ENCODE data around the gene CALHM2.

Gene CALHM2

DNA sequence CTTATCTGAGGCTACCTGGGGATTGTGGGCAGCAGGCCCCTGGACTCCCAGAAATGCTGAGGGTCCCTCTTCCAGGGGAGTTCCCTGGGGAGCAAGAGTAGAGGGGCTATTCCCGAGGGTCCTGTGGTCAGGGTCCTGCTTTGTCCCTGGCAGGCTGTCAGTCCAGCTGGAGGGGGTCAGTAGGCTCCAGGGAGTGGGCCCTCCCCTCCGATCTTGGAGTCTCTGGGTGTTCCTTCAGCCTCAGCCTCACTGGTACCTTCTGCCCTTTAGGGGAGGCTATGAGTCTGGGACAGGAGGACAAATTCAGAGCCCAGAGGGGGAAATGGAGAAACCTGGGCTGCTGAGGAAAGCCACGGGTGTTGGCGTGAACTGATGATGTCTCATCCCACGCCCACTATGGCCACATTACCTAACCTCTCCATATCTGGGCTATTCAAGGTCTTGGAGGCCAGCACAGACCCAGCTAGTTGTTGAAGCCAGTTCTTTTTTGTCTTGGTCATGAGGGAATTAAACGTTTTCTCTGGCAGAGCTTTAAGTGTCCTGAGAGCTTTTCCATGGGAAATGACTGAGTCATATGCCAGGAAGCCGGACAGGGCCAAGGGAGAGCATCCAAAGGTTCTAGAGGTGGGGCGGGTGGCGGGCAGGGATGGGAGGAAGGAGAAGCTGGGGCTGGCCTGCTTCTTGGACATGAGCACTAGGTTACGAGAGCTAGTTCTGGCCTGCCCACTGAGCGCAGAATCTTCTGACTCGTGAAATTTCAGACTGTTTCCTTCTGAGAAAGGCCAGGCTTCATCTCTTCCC lies 6.2 kb downstream of the CALHM2 start:
- Histone ChIP-seq H3K27ac (ENCODE audit: low read depth, low read length) (peak overlapping the region; percentile 49), H3K4me3 (ENCODE audit: low read depth in 1 of 2, low read length in 2 of 2) (no peak overlapping the region), H3K36me3 (ENCODE audit: insufficient read depth, low read length) (peaks cover 82% of the 10 kb centered on the region), H3K9ac (ENCODE audit: low read length) (no peak overlapping the region), H3K9me3 (ENCODE audit: low read length) (no peaks in the 10 kb centered on the region), H3K4me1 (ENCODE audit: insufficient read depth, low read length) (peaks cover 32% of the 10 kb centered on the region), H3K27me3 (ENCODE audit: control insufficient read depth in 1 of 2, insufficient read depth in 2 of 2, low read length in 2 of 2) (no peaks in the 10 kb centered on the region)

DNA sequence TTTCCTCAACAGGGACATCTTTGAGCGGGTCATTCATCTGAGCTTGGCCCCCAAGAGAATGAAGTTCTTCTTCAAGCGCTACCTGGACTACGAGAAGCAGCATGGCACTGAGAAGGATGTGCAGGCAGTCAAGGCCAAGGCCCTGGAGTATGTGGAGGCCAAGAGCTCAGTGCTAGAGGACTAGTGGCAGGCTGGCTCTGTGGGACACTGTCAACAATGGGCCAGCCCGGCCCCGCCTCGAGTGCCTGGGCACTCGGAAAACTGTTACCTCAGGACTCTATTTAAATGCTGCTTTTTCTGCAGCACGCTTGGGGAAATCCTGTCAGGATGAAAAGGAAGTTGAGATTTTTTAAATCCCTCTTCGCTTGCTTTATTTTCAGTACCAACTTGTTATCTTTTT lies 6.8 kb downstream of the CALHM2 start:
- no peaks in the 10 kb centered on the region for H3K27me3 ChIP-seq (ENCODE audit: control insufficient read depth in 1 of 2, insufficient read depth in 2 of 2, low read length in 2 of 2)
- no peak overlapping the region for H3K4me3 ChIP-seq (ENCODE audit: low read depth in 1 of 2, low read length in 2 of 2)
- peaks cover 29% of the 10 kb centered on the region for H3K4me1 ChIP-seq (ENCODE audit: insufficient read depth, low read length)
- H3K9me3 ChIP-seq (ENCODE audit: low read length), result no peaks in the 10 kb centered on the region
- peaks cover 82% of the 10 kb centered on the region for H3K36me3 ChIP-seq (ENCODE audit: insufficient read depth, low read length)
- H3K27ac ChIP-seq (ENCODE audit: low read depth, low read length), result peak overlapping the region; percentile 49
- H3K9ac ChIP-seq (ENCODE audit: low read length), result no peak overlapping the region

DNA sequence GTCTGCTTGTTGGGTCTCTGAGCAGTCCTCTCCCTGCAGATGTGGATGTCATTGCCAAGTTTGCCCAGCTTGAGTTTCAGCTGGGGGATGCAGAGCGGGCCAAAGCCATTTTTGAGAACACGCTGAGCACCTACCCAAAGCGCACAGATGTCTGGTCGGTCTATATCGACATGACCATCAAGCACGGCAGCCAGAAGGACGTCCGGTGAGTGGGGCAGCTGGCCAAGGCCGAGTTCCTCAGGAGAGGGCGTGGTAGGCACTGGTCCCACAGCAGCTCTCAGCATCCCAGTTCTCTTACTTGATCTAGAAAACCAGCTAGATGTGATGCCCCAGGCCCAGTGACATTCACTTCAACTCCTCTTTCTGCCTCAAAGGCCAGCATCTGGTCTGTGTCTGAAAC lies 7.7 kb downstream of the CALHM2 start:
- H3K27me3 ChIP-seq (ENCODE audit: control insufficient read depth in 1 of 2, insufficient read depth in 2 of 2, low read length in 2 of 2), result no peaks in the 10 kb centered on the region
- H3K9me3 ChIP-seq (ENCODE audit: low read length), result no peaks in the 10 kb centered on the region
- H3K4me1 ChIP-seq (ENCODE audit: insufficient read depth, low read length), result peaks cover 20% of the 10 kb centered on the region
- no peak overlapping the region for H3K27ac ChIP-seq (ENCODE audit: low read depth, low read length)
- H3K4me3 ChIP-seq (ENCODE audit: low read depth in 1 of 2, low read length in 2 of 2), result no peak overlapping the region
- H3K36me3 ChIP-seq (ENCODE audit: insufficient read depth, low read length), result peaks cover 83% of the 10 kb centered on the region
- no peak overlapping the region for H3K9ac ChIP-seq (ENCODE audit: low read length)

DNA sequence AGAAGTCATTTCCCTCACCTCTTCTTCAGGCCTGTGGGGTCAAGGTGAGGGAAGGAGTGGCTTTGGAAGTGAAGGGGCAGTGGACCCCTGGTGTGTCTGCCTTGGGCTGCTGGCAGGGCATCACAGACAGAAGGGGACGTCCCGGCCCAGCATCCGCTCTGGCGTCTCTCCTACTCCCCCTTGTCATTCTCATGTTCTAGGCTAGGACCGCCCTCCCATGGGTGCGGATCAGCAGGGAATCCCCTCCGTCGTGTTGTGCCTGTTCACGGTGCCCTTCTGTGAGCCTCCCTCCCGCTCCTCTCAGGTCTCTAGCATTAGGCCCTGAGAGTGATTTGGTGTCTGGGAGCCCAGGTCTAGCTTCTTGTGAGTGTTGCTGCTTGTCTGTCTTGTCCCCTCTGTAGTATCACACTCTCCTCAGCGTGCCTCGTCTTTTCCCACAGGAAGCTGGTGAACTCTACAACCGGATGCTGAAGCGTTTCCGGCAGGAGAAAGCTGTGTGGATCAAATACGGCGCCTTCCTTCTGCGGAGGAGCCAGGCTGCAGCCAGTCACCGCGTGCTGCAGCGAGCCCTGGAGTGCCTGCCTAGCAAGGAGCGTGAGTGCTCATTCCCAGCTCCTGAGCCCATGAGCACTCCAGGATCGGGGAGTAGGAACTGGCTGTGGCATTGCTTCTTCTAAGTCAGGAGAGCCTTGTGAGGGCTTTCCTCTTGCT lies 8.5 kb downstream of the CALHM2 start:
- Histone ChIP-seq H3K4me1 (ENCODE audit: insufficient read depth, low read length) (peaks cover 12% of the 10 kb centered on the region), H3K27ac (ENCODE audit: low read depth, low read length) (no peak overlapping the region)

DNA sequence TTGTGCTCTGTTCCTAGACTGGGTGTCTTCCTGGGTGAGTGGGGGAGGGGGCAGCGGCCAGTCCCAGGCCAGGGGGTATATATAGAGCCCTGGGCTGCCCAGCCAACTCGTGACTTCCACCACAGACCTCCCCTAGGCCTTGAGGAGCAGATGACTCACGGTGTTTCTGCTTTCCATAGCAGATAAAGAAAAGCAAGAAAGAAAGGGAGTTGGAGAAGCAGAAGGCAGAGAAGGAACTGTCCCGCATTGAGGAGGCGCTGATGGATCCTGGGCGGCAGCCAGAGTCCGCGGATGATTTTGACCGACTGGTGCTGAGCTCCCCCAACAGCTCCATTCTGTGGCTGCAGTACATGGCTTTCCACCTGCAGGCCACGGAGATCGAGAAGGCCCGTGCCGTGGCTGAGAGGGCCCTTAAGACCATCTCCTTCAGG lies 10.1 kb downstream of the CALHM2 start:
- Histone ChIP-seq H3K27ac (ENCODE audit: low read depth, low read length) (no peak overlapping the region), H3K9ac (ENCODE audit: low read length) (no peak overlapping the region), H3K4me1 (ENCODE audit: insufficient read depth, low read length) (peaks cover 4% of the 10 kb centered on the region)

More for the DNA sequence above, 8.5 kb downstream of the CALHM2 start:
- peaks cover 82% of the 10 kb centered on the region for H3K36me3 ChIP-seq (ENCODE audit: insufficient read depth, low read length)
- no peaks in the 10 kb centered on the region for H3K9me3 ChIP-seq (ENCODE audit: low read length)
- no peak overlapping the region for H3K9ac ChIP-seq (ENCODE audit: low read length)
- no peak overlapping the region for H3K4me3 ChIP-seq (ENCODE audit: low read depth in 1 of 2, low read length in 2 of 2)
- H3K27me3 ChIP-seq (ENCODE audit: control insufficient read depth in 1 of 2, insufficient read depth in 2 of 2, low read length in 2 of 2), result no peaks in the 10 kb centered on the region

DNA sequence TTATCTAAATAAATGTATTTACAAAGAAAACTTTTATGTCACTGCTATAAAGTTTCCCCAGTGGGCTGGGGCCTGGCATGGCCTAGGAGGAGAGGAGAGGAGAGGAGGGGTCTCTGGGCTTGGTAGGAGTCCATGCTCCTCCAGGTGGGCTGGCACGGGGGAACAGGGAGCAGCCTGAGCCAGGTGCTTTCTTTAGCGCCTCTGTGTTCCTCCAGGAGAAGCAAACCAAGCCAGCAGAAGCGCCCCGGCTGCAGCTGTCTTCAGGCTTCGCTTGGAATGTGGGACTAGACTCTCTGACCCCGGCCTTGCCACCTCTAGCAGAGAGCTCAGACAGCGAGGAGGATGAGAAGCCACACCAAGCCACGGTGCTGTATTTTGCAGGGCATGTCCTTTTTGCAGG lies 10.6 kb downstream of the CALHM2 start:
- Histone ChIP-seq H3K27ac (ENCODE audit: low read depth, low read length) (no peak overlapping the region), H3K27me3 (ENCODE audit: control insufficient read depth in 1 of 2, insufficient read depth in 2 of 2, low read length in 2 of 2) (no peaks in the 10 kb centered on the region), H3K36me3 (ENCODE audit: insufficient read depth, low read length) (peaks cover 84% of the 10 kb centered on the region), H3K4me3 (ENCODE audit: low read depth in 1 of 2, low read length in 2 of 2) (no peak overlapping the region), H3K4me1 (ENCODE audit: insufficient read depth, low read length) (no peaks in the 10 kb centered on the region), H3K9me3 (ENCODE audit: low read length) (no peaks in the 10 kb centered on the region), H3K9ac (ENCODE audit: low read length) (no peak overlapping the region)

More for the DNA sequence above, 10.1 kb downstream of the CALHM2 start:
- Histone ChIP-seq H3K9me3 (ENCODE audit: low read length) (no peaks in the 10 kb centered on the region), H3K4me3 (ENCODE audit: low read depth in 1 of 2, low read length in 2 of 2) (no peak overlapping the region), H3K36me3 (ENCODE audit: insufficient read depth, low read length) (peaks cover 83% of the 10 kb centered on the region), H3K27me3 (ENCODE audit: control insufficient read depth in 1 of 2, insufficient read depth in 2 of 2, low read length in 2 of 2) (no peaks in the 10 kb centered on the region)

DNA sequence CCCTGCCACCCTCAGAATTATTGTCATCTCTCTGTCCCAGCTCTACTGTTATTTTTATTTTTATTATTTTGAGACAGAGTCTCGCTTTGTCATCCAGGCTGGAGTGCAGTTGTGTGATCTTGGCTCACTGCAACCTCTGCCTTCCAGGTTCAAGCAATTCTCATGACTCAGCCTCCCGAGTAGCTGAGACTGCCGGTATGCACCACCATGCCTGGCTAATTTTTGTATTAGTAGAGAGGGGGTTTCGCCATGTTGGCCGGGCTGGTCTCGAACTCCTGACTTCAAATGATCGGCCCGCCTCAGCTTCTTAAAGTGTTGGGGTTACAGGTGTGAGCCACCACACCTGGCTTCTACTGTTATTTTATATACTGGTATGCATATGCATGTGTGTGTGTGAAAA lies 11.0 kb downstream of the CALHM2 start:
- Histone ChIP-seq H3K9ac (ENCODE audit: low read length) (no peak overlapping the region), H3K9me3 (ENCODE audit: low read length) (no peaks in the 10 kb centered on the region), H3K4me1 (ENCODE audit: insufficient read depth, low read length) (no peaks in the 10 kb centered on the region), H3K27ac (ENCODE audit: low read depth, low read length) (no peak overlapping the region), H3K27me3 (ENCODE audit: control insufficient read depth in 1 of 2, insufficient read depth in 2 of 2, low read length in 2 of 2) (no peaks in the 10 kb centered on the region), H3K4me3 (ENCODE audit: low read depth in 1 of 2, low read length in 2 of 2) (no peak overlapping the region), H3K36me3 (ENCODE audit: insufficient read depth, low read length) (peaks cover 84% of the 10 kb centered on the region)

DNA sequence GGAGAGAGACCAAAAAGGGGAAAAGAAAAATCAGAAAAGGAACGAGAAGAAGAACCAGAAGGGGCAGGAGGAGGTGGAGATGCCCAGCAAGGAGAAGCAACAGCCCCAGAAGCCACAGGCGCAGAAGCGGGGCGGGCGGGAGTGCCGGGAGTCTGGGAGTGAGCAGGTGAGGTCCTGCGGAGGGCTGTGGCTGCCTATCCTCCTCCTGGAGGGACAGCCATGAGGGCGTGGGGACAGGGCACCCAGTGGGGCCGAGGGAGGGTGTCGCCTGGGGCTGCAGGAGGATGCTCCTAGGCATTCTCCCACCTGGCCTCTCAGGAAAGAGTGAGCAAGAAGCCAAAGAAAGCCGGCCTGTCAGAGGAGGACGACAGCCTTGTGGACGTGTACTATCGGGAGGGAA lies 11.8 kb downstream of the CALHM2 start:
- no peak overlapping the region for H3K9ac ChIP-seq (ENCODE audit: low read length)
- H3K27ac ChIP-seq (ENCODE audit: low read depth, low read length), result no peak overlapping the region
- peaks cover 83% of the 10 kb centered on the region for H3K36me3 ChIP-seq (ENCODE audit: insufficient read depth, low read length)

DNA sequence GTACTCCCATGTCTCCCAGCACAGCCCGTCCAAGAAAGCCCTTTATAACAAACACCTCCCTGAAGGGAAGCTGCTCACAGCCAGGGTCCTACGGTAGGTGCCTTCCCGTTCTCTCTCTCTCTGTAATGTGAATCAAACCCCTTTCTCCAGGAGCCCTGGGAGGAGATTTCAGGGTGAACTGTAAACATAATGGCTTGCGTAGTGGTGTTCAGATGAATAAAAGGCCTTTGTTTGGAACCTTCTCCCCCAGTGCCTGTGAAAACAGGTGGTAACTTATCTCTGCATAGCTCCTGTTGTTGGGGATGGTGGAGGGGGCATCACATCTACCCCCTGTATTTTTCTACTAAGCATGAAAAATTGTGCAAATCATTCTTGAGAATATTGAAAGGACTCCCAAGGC lies 12.4 kb downstream of the CALHM2 start:
- no peak overlapping the region for H3K27ac ChIP-seq (ENCODE audit: low read depth, low read length)
- H3K4me1 ChIP-seq (ENCODE audit: insufficient read depth, low read length), result no peaks in the 10 kb centered on the region
- no peak overlapping the region for H3K4me3 ChIP-seq (ENCODE audit: low read depth in 1 of 2, low read length in 2 of 2)
- H3K9ac ChIP-seq (ENCODE audit: low read length), result no peak overlapping the region
- no peaks in the 10 kb centered on the region for H3K27me3 ChIP-seq (ENCODE audit: control insufficient read depth in 1 of 2, insufficient read depth in 2 of 2, low read length in 2 of 2)
- peaks cover 80% of the 10 kb centered on the region for H3K36me3 ChIP-seq (ENCODE audit: insufficient read depth, low read length)
- H3K9me3 ChIP-seq (ENCODE audit: low read length), result no peaks in the 10 kb centered on the region

More for the DNA sequence above, 11.8 kb downstream of the CALHM2 start:
- Histone ChIP-seq H3K27me3 (ENCODE audit: control insufficient read depth in 1 of 2, insufficient read depth in 2 of 2, low read length in 2 of 2) (no peaks in the 10 kb centered on the region), H3K4me1 (ENCODE audit: insufficient read depth, low read length) (no peaks in the 10 kb centered on the region), H3K9me3 (ENCODE audit: low read length) (no peaks in the 10 kb centered on the region), H3K4me3 (ENCODE audit: low read depth in 1 of 2, low read length in 2 of 2) (no peak overlapping the region)

DNA sequence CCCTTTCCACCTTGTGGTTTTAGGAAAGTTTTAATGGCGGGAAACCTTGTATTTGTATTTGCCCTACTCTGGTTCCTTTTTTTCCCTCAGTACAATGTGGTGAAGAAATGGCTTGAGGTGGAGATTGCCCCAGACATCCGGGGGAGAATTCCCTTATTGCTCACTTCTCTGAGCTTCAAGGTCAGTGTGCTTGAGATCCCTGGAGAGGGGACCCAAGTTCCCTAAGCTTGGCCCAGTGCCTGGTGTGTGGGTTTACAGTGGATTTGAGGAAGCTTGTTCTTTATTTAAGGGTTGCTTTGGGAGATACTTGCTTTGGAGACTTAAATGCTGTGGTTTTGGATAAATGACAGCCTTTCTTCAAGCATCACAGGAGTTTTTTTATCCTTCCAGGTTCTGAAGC lies 18.3 kb downstream of the CALHM2 start:
- Histone ChIP-seq H3K9me3 (ENCODE audit: low read length) (no peaks in the 10 kb centered on the region), H3K36me3 (ENCODE audit: insufficient read depth, low read length) (peaks cover 61% of the 10 kb centered on the region), H3K27ac (ENCODE audit: low read depth, low read length) (no peak overlapping the region), H3K4me3 (ENCODE audit: low read depth in 1 of 2, low read length in 2 of 2) (no peak overlapping the region), H3K4me1 (ENCODE audit: insufficient read depth, low read length) (no peaks in the 10 kb centered on the region), H3K27me3 (ENCODE audit: control insufficient read depth in 1 of 2, insufficient read depth in 2 of 2, low read length in 2 of 2) (no peaks in the 10 kb centered on the region), H3K9ac (ENCODE audit: low read length) (no peak overlapping the region)

DNA sequence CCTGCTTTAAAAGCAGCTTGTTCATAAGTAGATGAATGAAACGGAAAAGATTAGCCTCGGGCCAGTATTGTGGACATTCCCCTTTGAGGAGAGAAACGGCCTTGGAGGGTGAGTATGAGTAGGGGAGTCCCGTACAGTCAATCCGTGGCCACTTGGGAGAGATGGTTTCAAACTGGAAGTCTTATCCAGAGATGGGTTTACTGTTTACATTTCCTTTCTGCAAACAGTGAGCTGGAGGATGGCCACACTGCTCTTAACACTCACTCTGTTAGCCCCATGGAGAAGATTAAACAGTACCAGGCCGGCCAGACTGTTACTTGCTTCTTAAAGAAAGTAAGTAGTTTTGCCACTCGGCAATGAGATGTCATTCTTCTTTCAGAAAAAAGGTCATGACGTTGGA lies 20.3 kb downstream of the CALHM2 start:
- no peaks in the 10 kb centered on the region for H3K9me3 ChIP-seq (ENCODE audit: low read length)

More for the DNA sequence above, 20.3 kb downstream of the CALHM2 start:
- Histone ChIP-seq H3K27me3 (ENCODE audit: control insufficient read depth in 1 of 2, insufficient read depth in 2 of 2, low read length in 2 of 2) (no peaks in the 10 kb centered on the region), H3K27ac (ENCODE audit: low read depth, low read length) (no peak overlapping the region), H3K9ac (ENCODE audit: low read length) (no peak overlapping the region), H3K4me1 (ENCODE audit: insufficient read depth, low read length) (no peaks in the 10 kb centered on the region), H3K36me3 (ENCODE audit: insufficient read depth, low read length) (peaks cover 52% of the 10 kb centered on the region), H3K4me3 (ENCODE audit: low read depth in 1 of 2, low read length in 2 of 2) (no peak overlapping the region)
